Spinal cord (tissue), 10 donors: ENCODE measurements around the gene BCAS3. TPM values are rescaled to one million over a fixed set of nuclear protein-coding genes. Genes with fewer than 3 reads are reported as not detected.

Experiments used
- DNase-seq, 6 donors: peaks; one replicate each; pipeline versions ENCODE4 v3.0.0 to v3.0.0-alpha.2; 2013 to 2015; ENCODE audit warnings: low spot score in 6 of 6, low read depth in 4 of 6
- H3K27ac ChIP-seq: one replicate; pipeline ENCODE4 v1.5.1; 2013; ENCODE audit warnings: low read depth, low read length, control low read depth
- H3K27me3 ChIP-seq: one replicate; pipeline ENCODE4 v1.6.1; 2013; ENCODE audit warnings: low read length; ENCODE audit not compliant: control insufficient read depth, insufficient read depth
- H3K36me3 ChIP-seq: one replicate; pipeline ENCODE4 v1.6.1; 2013; ENCODE audit warnings: low read length; ENCODE audit not compliant: control insufficient read depth, insufficient read depth
- H3K4me1 ChIP-seq: one replicate; pipeline ENCODE4 v1.6.1; 2013; ENCODE audit warnings: low read length; ENCODE audit not compliant: control insufficient read depth, insufficient read depth
- H3K4me3 ChIP-seq: one replicate; pipeline ENCODE4 v1.5.1; 2013; ENCODE audit warnings: low read depth, low read length, control low read depth
- H3K9me3 ChIP-seq: one replicate; pipeline ENCODE4 v1.6.1; 2013; ENCODE audit warnings: low read length; ENCODE audit not compliant: control insufficient read depth, insufficient read depth
- WGBS: methylation state at CpG from one replicate; pipeline ENCODE4 v1.1.5; 2013; ENCODE audit warnings: missing lambda C conversion rate; ENCODE audit not compliant: insufficient coverage; 5-methylcytosine and 5-hydroxymethylcytosine counted together
- polyA plus RNA-seq, 2 donors: library from polyadenylated mRNA; unstranded; fragments of 120-200 nt; gene quantifications; one replicate each; pipeline ENCODE4 v1.2.1, GENCODE V29; 2013; ENCODE audit not compliant: insufficient read length in 2 of 2
- total RNA-seq, 2 donors: library from RNA; depleted of rRNA in 1 of 2; stranded (reverse); fragments of 120-200 nt in 1 of 2; fragments of >200 nt in 1 of 2; gene quantifications; one replicate each; pipeline versions ENCODE4 v1.2.3 to v1.2.4, GENCODE V29; 2013 to 2014
- donor health status: healthy.

BCAS3 gene
- total and polyA plus RNA-seq, 4 donors = 20.5 to 53.4 (median 25.7) TPM

DNA sequence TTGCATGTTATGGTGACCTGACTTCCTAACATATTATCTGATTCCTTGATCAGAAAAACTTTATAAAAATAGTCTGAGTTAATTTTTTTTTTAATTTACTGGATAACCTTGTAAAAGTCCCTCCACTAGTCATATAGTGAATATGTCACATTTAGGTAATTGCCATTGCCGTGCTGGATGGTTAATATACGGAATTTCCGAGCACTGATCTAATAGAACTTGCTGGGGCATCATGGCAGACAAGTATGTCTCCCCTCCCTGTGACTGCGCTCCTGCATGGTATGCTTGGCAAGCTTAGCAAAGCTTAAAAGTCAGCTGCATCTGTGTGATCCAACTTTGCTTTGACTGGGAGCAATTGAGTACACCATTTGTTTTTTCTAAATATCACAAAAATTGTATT is 482.6 kb downstream of the BCAS3 start:
- H3K9me3 ChIP-seq = no peaks in the 10 kb centered on the region
- peaks cover 2% of the 10 kb centered on the region for H3K4me1 ChIP-seq
- 100% methylated on average over 4 of the region's 4 CpGs for WGBS

DNA sequence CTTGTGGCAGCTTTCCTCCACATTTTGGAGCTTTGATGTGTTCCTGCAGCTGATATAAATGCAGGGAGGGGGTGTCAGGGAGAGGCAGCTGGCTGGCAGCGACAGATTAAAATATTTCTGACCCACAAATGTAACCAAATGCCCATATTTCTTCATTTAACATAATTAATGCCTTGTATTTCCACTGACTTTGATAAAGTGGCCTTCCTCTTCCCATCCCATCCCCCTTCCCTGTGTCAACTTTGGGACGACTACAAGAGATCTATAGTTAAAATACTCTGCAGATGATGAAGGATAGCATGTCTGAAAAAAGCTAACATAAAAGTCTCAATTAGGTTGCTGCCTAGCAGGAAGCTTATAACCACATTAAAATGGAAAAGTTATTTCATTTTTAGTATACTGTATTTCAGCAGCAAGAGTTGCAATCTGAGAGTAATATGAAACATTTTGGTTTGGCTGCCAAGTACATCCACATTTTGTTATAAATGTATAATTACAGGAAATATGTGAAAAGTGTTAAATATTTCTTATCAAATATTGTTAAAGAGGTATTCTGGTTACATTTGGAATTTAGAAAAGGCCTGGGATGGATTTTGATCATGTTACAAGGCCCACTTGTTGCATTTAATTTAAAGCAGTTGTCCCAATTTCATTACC is 483.3 kb downstream of the BCAS3 start:
- no CpG with 5 or more reads among the region's 2 CpGs for WGBS
- DNase-seq = no peak
- no peaks in the 10 kb centered on the region for H3K36me3 ChIP-seq
- no peak overlapping the region for H3K4me3 ChIP-seq
- peaks cover 2% of the 10 kb centered on the region for H3K27me3 ChIP-seq
- peaks cover 2% of the 10 kb centered on the region for H3K4me1 ChIP-seq
- H3K27ac ChIP-seq = no peak overlapping the region
- H3K9me3 ChIP-seq = no peaks in the 10 kb centered on the region

More for the DNA sequence above, 482.6 kb downstream of the BCAS3 start:
- Histone ChIP-seq H3K4me3 (no peak overlapping the region), H3K36me3 (no peaks in the 10 kb centered on the region), H3K27ac (no peak overlapping the region), H3K27me3 (peaks cover 2% of the 10 kb centered on the region)
- no peak for DNase-seq

DNA sequence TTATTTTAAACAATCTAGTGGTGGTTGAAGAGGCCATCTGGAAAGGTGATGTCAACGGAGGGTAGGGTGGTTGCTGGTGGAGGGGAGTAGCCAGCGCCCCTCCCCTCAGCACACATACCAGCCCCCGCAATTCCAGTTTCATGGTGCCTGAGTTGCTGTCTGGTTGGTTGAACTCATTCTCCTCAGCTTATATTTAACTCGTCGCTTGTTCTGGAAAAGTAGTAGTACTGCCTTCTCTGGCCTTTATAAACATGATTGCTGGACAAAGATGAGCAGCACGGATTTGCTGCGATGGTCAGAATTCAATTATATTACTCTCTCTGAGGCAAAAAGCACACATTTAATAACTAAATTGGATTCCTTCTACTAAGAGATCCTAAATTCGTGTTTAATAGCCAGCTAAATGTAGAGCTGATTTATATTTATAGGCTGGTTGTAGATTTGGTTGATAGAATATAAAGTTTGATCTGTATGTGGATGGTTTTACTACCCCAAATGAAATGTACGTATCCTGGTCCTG is 484.0 kb downstream of the BCAS3 start:
- H3K4me1 ChIP-seq = peaks cover 2% of the 10 kb centered on the region
- no peak for DNase-seq
- H3K27me3 ChIP-seq = no peaks in the 10 kb centered on the region
- WGBS = 93% methylated on average over 5 of the region's 9 CpGs
- no peak overlapping the region for H3K4me3 ChIP-seq
- no peaks in the 10 kb centered on the region for H3K36me3 ChIP-seq
- H3K9me3 ChIP-seq = no peaks in the 10 kb centered on the region
- H3K27ac ChIP-seq = no peak overlapping the region

DNA sequence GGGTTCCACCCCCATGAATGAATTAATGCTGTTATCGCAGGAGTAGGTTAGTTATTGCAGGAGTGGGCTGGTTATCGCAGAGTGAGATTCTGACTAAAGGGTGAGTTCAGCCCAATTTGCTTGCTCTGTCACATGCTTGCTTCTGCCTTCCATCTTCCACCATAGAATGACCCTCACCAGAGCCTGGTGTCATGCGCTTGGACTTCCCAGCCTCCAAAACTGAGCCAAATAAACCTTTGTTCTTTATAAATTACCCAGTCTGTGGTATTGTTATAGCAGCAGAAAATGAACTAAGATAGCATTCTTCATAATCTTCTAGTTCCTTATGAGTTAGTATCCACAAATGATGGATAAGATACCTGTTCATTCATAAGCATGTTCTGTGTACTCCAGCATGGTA is 486.9 kb downstream of the BCAS3 start:
- no peaks in the 10 kb centered on the region for H3K27me3 ChIP-seq
- WGBS = no CpG with 5 or more reads among the region's 3 CpGs
- no peak for DNase-seq
- no peaks in the 10 kb centered on the region for H3K36me3 ChIP-seq
- no peak overlapping the region for H3K27ac ChIP-seq
- H3K4me1 ChIP-seq = peaks cover 2% of the 10 kb centered on the region
- no peak overlapping the region for H3K4me3 ChIP-seq
- no peaks in the 10 kb centered on the region for H3K9me3 ChIP-seq

DNA sequence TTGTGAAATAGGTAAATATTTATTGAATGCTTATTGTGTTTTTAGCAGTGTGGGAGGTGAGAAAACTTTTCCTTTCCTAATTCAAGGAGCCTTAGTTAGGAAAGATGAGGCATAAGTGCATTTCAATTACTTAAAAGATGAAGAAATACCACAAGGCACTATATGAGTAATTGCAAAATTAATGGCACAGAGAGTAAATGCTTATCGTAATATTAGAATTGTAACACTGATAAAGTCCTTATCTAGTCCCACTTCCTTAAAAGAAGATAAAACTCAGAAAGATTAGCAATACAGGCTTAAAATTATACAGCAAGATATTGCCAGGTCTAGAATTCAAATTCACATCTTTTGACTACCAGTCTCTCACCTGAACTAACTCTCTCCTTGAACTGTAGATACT is 489.4 kb downstream of the BCAS3 start:
- Histone ChIP-seq H3K9me3 (no peaks in the 10 kb centered on the region), H3K36me3 (peaks cover 2% of the 10 kb centered on the region), H3K27ac (no peak overlapping the region), H3K4me1 (no peaks in the 10 kb centered on the region), H3K27me3 (no peaks in the 10 kb centered on the region), H3K4me3 (no peak overlapping the region)
- no CpG with 5 or more reads among the region's 1 CpG for WGBS
- DNase-seq = no peak

DNA sequence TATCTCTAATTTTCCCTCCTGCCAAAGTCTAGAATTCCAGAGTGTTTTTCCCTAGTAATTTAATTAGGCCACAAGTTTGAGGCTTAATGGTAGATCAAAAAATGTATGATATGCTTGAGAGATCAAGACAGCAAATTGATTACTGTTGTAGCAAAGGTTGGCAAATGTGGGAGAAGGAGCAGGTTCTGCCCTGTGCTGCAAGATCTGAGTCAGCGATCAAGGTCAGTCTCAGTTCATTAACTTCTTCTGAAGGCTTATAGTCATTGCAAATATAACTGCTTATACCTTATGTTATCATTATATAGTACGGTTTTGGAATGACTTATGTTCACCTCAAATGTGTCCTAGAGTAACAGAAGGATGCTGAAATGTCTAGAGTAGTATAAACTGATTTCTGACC is 490.9 kb downstream of the BCAS3 start:
- no CpG with 5 or more reads among the region's 2 CpGs for WGBS
- no peak for DNase-seq
- Histone ChIP-seq H3K9me3 (no peaks in the 10 kb centered on the region), H3K4me3 (no peak overlapping the region), H3K4me1 (no peaks in the 10 kb centered on the region), H3K36me3 (peaks cover 2% of the 10 kb centered on the region), H3K27ac (no peak overlapping the region), H3K27me3 (no peaks in the 10 kb centered on the region)

DNA sequence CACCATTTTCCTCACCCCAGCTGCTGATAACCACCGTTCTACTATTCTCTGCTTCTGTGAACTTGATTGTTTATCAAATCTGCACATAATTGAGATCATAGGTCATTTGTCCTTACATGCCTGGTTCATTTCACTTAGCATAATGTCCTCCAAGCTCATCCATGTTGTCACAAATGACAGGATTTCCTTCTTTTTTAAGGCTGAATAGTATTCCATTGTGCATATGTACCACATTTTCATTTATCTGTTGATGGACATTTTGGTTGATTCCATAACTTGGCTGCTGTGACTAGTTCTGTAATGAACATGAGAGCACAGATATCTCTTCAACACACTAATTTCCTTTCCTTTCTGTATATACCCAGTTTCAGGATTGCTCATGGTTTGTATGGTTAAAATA is 496.7 kb downstream of the BCAS3 start:
- Histone ChIP-seq H3K27ac (no peak overlapping the region), H3K4me3 (no peak overlapping the region), H3K27me3 (no peaks in the 10 kb centered on the region), H3K4me1 (no peaks in the 10 kb centered on the region), H3K36me3 (peaks cover 2% of the 10 kb centered on the region), H3K9me3 (no peaks in the 10 kb centered on the region)
- DNase-seq = no peak
- WGBS = 86% methylated on average over 1 of the region's 1 CpG

DNA sequence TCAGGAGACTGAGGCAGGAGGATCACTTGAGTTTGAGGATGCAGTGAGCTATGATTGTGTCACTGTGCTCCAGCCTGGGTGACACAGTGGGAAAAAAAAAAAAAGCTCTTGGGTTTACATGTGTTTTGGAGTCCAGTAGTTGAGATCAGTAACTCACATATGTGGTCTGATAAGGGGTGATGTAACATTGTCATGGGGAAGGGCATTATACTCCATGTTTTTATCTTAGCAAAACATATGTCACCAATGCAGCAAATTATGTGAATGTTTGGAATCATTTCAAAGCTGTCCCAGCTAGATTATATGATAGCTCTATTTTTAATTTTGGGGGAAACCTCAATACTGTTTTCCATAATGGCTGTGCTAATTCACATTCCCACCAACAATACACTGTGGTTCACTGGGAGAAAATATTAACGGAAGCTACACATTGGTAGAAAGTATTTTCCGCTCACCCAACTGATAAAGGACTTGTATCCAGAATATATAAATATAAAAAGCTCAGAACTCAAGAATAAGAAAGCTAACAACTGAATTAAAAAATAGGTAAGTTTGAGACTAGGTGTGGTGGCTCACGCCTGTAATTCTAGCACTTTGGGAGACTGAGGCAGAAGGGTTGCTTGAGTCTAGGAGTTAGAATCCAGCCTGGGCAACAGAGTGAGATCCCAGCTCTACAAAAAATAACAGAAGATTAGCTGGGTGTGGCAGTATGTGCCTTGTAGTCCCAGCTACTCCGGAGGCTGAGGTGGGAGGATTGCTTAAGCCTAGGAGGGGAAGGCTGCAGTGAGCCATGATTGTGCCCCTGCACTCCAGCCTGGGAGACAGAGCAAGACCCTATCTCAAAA is 497.9 kb downstream of the BCAS3 start:
- 100% methylated on average over 1 of the region's 4 CpGs for WGBS

DNA sequence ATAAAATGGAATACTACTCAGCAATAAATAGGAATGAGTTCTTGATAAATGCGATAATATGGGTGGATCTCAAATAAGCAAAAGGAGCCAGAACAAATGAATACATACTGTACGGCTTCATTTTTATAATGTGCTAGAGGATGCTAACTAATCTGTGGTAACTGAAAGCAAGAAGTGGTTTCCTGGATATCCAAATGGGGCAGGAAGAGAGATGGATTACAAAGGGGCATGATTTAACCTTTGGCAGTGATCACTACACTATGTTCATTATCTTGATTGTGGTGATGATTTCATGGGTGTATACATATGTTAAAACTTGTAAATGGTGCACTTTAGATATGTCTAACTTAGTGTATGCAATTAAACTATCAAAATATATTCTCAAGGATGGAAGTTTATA is 499.7 kb downstream of the BCAS3 start:
- H3K4me3 ChIP-seq = no peak overlapping the region
- H3K4me1 ChIP-seq = no peaks in the 10 kb centered on the region
- DNase-seq = no peak
- no peaks in the 10 kb centered on the region for H3K36me3 ChIP-seq
- H3K27me3 ChIP-seq = no peaks in the 10 kb centered on the region
- no peak overlapping the region for H3K27ac ChIP-seq
- H3K9me3 ChIP-seq = no peaks in the 10 kb centered on the region
- no CpG with 5 or more reads among the region's 2 CpGs for WGBS

More for the DNA sequence above, 497.9 kb downstream of the BCAS3 start:
- Histone ChIP-seq H3K27me3 (no peaks in the 10 kb centered on the region), H3K4me1 (no peaks in the 10 kb centered on the region), H3K9me3 (no peaks in the 10 kb centered on the region), H3K4me3 (no peak overlapping the region), H3K36me3 (peaks cover 2% of the 10 kb centered on the region), H3K27ac (no peak overlapping the region)
- no peak for DNase-seq
